DMS79 (cell line): Measurements from ENCODE around the gene PKNOX2.

Experiments used
- DNase-seq: peaks from one replicate; lab custom pipeline; 2025; lab: John Stamatoyannopoulos, UW

The PKNOX2 gene

GRCh38 chr11:125235071-125235471 lies 70.5 kb downstream of the PKNOX2 start:
- DNase-seq, result no peak

- no peak for DNase-seq
Measured at GRCh38 chr11:125236072-125236825, 71.7 kb downstream of the PKNOX2 start.

- DNase-seq, result no peak
Measured at GRCh38 chr11:125239585-125240560, 75.3 kb downstream of the PKNOX2 start.

DNA sequence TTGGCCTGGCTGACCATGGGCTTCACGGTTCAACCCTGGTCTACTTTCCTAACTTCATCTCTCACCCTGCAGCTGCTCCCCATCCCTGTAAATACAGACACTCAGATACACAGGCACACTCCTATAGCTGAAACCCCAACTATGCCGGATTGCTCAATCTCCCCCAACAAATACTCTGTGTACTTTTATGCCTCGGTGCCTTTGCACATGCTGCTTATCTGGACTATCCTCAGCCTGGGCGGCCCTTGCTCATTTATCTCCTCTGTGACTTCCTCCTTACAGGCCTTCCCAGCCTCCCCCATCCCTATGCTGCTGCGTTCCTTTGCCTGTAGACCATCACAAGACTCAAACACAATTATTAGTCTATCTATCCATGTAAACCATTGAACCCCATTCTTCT lies 76.6 kb downstream of the PKNOX2 start:
- no peak for DNase-seq

- no peak for DNase-seq
Measured at GRCh38 chr11:125242141-125242775, 77.7 kb downstream of the PKNOX2 start.

GRCh38 chr11:125244166-125244565 lies 79.6 kb downstream of the PKNOX2 start:
- DNase-seq, result no peak

DNA sequence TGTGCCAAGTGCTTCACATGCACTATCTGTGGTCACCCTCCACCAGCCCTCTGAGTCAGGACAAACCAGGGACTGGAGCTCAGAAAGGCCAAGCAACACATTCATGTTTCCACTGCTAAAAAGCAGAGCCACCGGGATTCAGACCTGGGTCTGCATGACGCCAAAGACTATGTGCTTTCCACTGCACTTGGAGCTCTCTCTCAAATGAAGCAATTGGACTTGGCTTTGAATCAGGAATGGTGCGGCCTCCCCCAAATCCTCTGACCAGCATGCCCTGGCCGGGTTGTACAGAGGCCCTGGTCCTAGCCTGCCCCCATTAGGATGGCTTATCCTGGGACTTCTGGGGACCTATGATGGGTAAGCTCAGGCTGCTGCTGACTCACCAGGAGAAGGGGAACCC lies 80.7 kb downstream of the PKNOX2 start:
- DNase-seq, result no peak

GRCh38 chr11:125247431-125247830 lies 82.9 kb downstream of the PKNOX2 start:
- no peak for DNase-seq

GRCh38 chr11:125250318-125251213 lies 86.0 kb downstream of the PKNOX2 start:
- DNase-seq, result no peak

- DNase-seq, result no peak
Measured at GRCh38 chr11:125251214-125251545, 86.6 kb downstream of the PKNOX2 start.

DNA sequence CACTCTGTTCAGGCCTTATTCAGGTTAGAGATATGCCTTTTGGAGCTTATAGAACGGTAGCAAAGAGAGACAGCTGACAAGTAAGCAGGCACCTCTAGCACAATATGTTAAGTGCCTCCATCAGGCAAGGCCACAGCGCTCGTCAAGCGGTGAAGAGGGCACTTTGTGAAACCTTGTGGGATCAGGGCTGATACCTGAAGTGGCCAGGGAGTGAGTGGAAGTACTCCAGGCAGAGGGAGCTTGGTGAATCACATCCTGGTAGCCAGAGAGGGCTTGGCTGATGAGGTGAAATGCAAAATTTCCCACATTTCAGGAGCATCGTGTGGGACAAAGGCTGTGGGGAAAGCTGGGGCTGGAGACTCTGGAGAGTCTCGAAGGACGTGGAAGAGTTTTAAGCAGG lies 87.4 kb downstream of the PKNOX2 start:
- peak; percentile 97 for DNase-seq

GRCh38 chr11:125253289-125253688 lies 88.7 kb downstream of the PKNOX2 start:
- no peak for DNase-seq

- no peak for DNase-seq
Measured at GRCh38 chr11:125253795-125254525, 89.4 kb downstream of the PKNOX2 start.

GRCh38 chr11:125256541-125257189 lies 92.1 kb downstream of the PKNOX2 start:
- no peak for DNase-seq

DNA sequence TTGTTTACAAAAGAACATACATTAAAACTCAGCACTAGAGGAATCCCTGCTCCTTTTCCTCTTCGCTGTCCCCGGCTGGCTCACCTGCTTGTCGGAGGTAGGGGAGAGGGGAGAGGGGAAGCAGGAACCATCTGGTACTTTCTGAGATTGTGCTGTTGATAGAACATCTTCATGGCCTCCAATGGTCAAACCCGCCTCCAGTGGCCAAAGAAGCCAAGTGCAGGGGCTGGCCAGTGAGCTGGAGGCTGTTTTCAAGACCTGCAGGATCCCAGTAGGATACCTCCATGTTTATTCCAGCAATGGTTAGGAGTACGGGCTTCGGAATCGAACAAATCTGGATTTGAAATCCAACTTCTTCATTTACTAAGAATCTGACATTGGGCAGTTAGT lies 92.6 kb downstream of the PKNOX2 start:
- no peak for DNase-seq

- no peak for DNase-seq
Measured at GRCh38 chr11:125257751-125258150, 93.2 kb downstream of the PKNOX2 start.

DNA sequence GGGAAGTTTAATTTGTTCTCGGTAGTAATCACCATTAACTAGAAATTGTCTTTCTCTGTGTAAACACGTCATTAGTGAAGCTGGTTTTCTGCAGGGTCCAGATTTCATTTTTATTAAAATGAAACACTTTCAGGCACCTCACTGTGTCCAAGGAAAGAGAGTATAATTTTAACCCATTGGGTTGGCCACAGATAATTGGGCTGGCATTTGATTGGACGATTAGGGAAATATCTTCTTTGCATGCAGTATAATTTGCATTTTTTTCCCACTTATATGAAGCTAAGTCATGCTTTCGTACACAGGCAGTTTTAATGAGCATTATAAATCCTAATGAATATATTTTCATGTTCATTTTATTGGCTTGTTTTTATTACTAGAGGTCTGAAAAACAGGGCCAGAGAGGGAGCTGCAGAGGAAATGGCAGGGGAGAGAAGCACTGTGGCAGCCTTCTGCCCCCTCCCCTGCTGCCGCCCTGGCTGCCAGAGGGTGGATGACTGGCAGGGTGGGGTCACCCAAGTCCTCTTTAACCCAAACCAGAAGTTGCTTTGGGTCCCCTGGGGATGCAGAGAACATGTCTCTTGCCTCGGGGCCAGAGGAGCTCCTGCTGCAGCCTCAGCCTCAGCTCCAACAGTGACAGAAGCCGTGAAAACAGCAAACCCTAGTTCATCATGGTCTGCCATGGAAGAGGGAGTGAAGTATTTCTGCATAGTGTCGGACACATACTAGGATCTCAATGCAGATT lies 93.9 kb downstream of the PKNOX2 start:
- DNase-seq, result no peak

- DNase-seq, result no peak
Measured at GRCh38 chr11:125261588-125261987, 97.0 kb downstream of the PKNOX2 start.

DNA sequence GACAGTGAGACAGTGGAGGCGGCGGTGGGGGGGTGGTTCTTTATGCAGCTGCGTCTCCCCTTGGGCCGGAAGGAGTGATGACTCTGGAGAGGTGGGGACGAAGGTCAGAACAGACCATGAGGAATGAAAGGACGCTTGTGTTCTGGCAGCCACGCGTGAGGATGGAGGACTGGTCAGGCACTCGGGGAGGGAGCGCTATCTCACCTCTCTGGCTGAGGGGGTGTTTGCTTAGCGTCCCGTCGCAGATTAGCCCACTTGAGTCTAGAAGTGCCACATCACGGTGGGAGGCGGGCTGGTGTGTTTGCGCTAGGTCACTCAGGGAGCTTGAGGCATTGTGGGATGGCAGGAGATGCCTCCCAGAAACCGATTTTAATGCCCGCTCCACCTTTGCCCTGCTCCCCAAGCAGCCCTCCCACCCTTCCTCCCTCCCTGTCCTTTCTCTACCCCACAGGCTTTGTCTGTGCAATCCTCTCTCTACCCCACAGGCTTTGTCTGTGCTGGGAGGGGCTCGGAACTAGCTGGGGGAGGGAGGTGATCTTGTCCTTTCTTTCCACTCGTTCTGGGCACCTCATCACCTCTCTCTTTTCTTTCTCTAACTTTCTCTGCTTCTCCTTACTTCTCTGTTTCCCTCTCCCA lies 97.8 kb downstream of the PKNOX2 start:
- peak; percentile 64 for DNase-seq
